ENCODE measurements around the gene HMBS.

Gene HMBS

DNA sequence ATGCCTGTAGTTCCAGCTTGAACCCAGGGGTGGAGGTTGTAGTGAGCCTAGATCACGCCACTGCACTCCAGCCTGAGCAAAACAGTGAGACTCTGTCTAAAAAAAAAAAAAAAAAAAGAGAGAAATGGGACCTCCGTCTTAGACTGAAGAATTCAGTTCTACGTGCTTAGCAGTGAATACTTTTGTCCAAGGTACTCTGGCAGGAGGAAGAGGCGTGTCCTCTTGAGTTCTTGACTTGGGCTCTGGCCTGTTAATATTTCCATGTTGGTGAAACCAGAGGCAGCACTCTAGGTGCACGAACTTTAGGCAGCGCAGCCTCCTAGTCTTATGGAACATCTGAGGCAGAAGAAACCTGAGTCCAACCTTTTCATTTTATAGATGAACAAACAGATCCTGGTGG lies 2.4 kb downstream of the HMBS start:
- H3K9me3 Mint-ChIP-seq: no peaks in the 10 kb centered on the region
- no peak overlapping the region for H3K27ac Mint-ChIP-seq
- DNase-seq: no peak
- H3K4me1 Mint-ChIP-seq (ENCODE audit: low read depth in 2 of 2): peaks cover 12 to 14% of the 10 kb centered on the region in 2 donors
- H3K4me3 Mint-ChIP-seq: no peak overlapping the region
- no peaks in the 10 kb centered on the region for H3K27me3 Mint-ChIP-seq
- H3K36me3 Mint-ChIP-seq (ENCODE audit: insufficient read depth): peaks cover 19% of the 10 kb centered on the region
- no peak for ATAC-seq (replicated peaks)

DNA sequence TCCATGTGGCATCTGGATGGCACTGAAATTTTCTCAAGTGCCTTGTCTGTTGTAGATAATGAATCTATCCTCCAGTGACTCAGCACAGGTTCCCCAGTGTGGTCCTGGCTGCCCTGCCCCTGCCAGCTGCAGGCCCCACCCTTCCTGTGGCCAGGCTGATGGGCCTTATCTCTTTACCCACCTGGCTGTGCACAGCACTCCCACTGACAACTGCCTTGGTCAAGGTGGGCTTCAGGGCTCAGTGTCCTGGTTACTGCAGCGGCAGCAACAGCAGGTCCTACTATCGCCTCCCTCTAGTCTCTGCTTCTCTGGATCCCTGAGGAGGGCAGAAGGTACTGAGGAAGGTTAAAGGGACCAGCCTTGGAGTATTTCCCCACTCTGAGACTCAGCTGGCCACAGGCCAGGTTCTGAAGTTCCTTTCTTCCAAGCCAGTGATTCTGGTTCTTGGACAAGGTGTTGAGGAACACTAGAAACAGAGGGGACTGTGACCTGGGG lies 3.1 kb downstream of the HMBS start:
- Mint-ChIP-seq H3K4me3 (no peak overlapping the region), H3K9me3 (no peaks in the 10 kb centered on the region), H3K4me1 (ENCODE audit: low read depth in 2 of 2) (peaks cover 18 to 21% of the 10 kb centered on the region in 2 donors), H3K36me3 (ENCODE audit: insufficient read depth) (peaks cover 25% of the 10 kb centered on the region), H3K27ac (peak overlapping the region in 1 of 2 donors; percentile 41), H3K27me3 (no peaks in the 10 kb centered on the region)
- ATAC-seq (replicated peaks) (no peak), DNase-seq (no peak)

DNA sequence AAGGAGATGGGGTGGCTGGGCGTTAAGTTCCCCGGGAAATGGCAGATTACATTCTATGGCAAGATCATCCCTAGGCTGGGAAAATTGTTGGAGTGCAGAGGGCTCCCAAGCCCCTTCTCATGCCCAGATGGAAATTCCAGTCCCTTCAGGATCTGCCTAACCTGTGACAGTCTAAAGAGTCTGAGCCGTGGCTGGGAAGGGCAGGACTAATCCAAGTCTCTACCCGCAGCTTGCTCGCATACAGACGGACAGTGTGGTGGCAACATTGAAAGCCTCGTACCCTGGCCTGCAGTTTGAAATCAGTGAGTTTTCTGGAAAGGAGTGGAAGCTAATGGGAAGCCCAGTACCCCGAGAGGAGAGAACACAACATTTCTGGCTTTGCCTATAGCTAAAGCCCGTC lies 3.7 kb downstream of the HMBS start:
- Mint-ChIP-seq H3K4me3 (no peak overlapping the region), H3K4me1 (ENCODE audit: low read depth in 2 of 2) (peaks cover 23 to 26% of the 10 kb centered on the region in 2 donors), H3K36me3 (ENCODE audit: insufficient read depth) (peaks cover 25% of the 10 kb centered on the region), H3K27me3 (no peaks in the 10 kb centered on the region), H3K27ac (no peak overlapping the region), H3K9me3 (no peaks in the 10 kb centered on the region)
- no peak for DNase-seq
- no peak for ATAC-seq (replicated peaks)

- Mint-ChIP-seq H3K27me3 (no peaks in the 10 kb centered on the region), H3K36me3 (ENCODE audit: insufficient read depth) (peaks cover 34% of the 10 kb centered on the region), H3K4me3 (no peak overlapping the region), H3K9me3 (no peaks in the 10 kb centered on the region), H3K4me1 (ENCODE audit: low read depth in 2 of 2) (peaks cover 29 to 33% of the 10 kb centered on the region in 2 donors), H3K27ac (no peak overlapping the region)
- DNase-seq (no peak), ATAC-seq (replicated peaks) (no peak)
These were observed 4.6 kb downstream of the HMBS start for GRCh38 chr11:119089319-119089718.

GRCh38 chr11:119091178-119091577 lies 6.5 kb downstream of the HMBS start:
- no peak overlapping the region for H3K27ac Mint-ChIP-seq
- ATAC-seq (replicated peaks): no peak
- H3K4me3 Mint-ChIP-seq: no peak overlapping the region
- no peak for DNase-seq
- H3K4me1 Mint-ChIP-seq (ENCODE audit: low read depth in 2 of 2): peaks cover 31 to 39% of the 10 kb centered on the region in 2 donors
- H3K27me3 Mint-ChIP-seq: no peaks in the 10 kb centered on the region
- no peaks in the 10 kb centered on the region for H3K9me3 Mint-ChIP-seq
- H3K36me3 Mint-ChIP-seq (ENCODE audit: insufficient read depth): peaks cover 42% of the 10 kb centered on the region

DNA sequence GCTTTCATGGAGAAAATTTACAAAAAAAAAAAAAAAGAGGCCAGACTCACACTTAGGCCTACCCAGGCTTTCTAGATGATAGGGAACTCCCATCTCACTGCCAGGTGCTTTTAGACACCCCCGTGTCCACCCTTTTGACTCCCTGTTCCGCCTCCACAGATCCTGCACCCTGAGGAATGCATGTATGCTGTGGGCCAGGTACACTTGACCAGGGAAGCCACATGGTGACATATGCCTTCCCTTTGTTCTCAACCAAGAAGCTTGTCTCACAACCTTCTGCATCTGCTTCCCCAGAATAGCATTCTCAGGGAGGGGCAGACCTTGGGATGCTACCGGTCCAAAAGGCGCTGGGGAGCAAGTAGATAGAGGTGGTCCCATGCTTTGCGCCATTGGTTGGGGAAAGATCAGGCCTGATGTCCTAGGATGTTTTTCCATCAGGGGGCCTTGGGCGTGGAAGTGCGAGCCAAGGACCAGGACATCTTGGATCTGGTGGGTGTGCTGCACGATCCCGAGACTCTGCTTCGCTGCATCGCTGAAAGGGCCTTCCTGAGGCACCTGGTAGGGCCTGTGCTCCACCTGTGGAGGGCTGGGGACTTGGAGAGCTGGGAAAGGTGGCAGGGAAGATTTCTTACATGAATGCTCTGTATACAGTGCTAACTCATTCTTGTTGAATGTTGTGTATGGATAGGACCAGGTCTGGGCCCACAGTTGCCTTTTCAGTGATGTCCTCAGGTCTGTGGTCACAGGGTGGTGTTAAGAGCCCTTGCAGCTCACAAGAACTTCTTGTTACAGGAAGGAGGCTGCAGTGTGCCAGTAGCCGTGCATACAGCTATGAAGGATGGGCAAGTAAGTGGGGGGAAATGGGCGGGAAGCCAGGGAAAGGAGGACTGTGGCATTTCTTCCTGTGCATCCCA lies 7.5 kb downstream of the HMBS start:
- Mint-ChIP-seq H3K27me3 (no peaks in the 10 kb centered on the region), H3K4me3 (peak overlapping the region in 1 of 2 donors; percentile 44), H3K4me1 (ENCODE audit: low read depth in 2 of 2) (peaks cover 31 to 41% of the 10 kb centered on the region in 2 donors), H3K36me3 (ENCODE audit: insufficient read depth) (peaks cover 43% of the 10 kb centered on the region), H3K9me3 (no peaks in the 10 kb centered on the region), H3K27ac (peak overlapping the region in 1 of 2 donors; percentile 35)
- no peak for DNase-seq
- no peak for ATAC-seq (replicated peaks)

GRCh38 chr11:119092880-119093842 lies 8.5 kb downstream of the HMBS start:
- no peak for DNase-seq
- peaks cover 28 to 37% of the 10 kb centered on the region in 2 donors for H3K4me1 Mint-ChIP-seq (ENCODE audit: low read depth in 2 of 2)
- H3K36me3 Mint-ChIP-seq (ENCODE audit: insufficient read depth): peaks cover 43% of the 10 kb centered on the region

DNA sequence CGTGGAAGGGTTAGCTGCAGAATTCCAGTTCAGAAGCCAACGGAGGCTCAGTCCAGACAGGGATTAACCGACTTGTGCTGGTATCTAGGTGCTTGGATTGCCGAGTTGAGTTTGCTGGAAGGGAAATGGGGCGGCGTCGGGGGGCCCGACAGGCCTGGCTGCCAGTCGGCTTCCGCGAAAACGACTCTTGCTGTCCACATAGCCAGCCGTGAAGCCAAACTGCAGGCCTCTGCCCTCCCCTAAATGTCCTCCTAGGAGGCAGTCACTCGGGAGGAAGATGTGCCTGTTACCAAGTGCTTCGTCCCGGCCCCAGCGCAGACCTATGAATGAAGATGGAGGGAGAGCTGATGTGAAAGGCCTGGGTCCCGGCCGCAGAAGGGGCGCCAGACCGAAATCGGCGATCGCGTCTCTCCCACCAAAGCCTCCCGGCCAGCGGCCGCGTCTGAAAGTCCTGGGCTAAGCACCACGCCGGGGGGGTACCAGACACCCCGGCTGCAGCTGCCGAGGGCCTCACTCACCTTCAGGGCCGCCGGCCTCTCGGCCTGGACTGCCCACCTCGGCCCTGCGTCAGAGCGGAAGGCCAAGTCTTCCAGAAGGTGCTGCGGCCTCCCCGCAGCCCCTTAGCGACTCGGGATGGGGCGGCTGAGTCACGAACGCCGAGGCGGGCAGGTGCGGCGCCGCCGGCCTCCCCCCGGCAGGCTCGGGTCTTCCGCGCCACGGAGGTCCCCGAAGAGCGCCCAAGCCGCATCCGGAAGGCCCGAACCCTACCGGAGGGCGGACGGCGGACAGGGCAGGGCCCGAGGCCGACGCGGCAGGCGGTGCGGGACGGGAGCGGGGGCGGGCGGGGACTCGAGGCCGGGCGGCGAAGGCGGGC lies 9.5 kb downstream of the HMBS start:
- DNase-seq (peak in 2 of 3 experiments; percentile 33 to 35), ATAC-seq (replicated peaks) (peak; percentile 11)
- Mint-ChIP-seq H3K4me1 (ENCODE audit: low read depth in 2 of 2) (peaks cover 30 to 42% of the 10 kb centered on the region in 2 donors), H3K27ac (peak overlapping the region; percentile 95 to 97), H3K36me3 (ENCODE audit: insufficient read depth) (peaks cover 51% of the 10 kb centered on the region), H3K27me3 (no peaks in the 10 kb centered on the region), H3K4me3 (peak overlapping the region; percentile 91 to 95), H3K9me3 (no peaks in the 10 kb centered on the region)

More at GRCh38 chr11:119092880-119093842, 8.5 kb downstream of the HMBS start:
- H3K4me3 Mint-ChIP-seq: peak overlapping the region; percentile 91 to 95
- H3K9me3 Mint-ChIP-seq: no peaks in the 10 kb centered on the region
- ATAC-seq (replicated peaks): no peak
- H3K27me3 Mint-ChIP-seq: no peaks in the 10 kb centered on the region
- peak overlapping the region; percentile 95 to 97 for H3K27ac Mint-ChIP-seq

- ATAC-seq (replicated peaks): peak; percentile 36
- H3K9me3 Mint-ChIP-seq: no peaks in the 10 kb centered on the region
- H3K27me3 Mint-ChIP-seq: no peaks in the 10 kb centered on the region
- peaks cover 30 to 43% of the 10 kb centered on the region in 2 donors for H3K4me1 Mint-ChIP-seq (ENCODE audit: low read depth in 2 of 2)
- H3K4me3 Mint-ChIP-seq: peak overlapping the region; percentile 91 to 95
- peak in 1 of 3 experiments; percentile 52 for DNase-seq
- H3K36me3 Mint-ChIP-seq (ENCODE audit: insufficient read depth): peaks cover 52% of the 10 kb centered on the region
- peak overlapping the region; percentile 95 to 97 for H3K27ac Mint-ChIP-seq
These were observed 10.1 kb downstream of the HMBS start for GRCh38 chr11:119094816-119095065.

DNA sequence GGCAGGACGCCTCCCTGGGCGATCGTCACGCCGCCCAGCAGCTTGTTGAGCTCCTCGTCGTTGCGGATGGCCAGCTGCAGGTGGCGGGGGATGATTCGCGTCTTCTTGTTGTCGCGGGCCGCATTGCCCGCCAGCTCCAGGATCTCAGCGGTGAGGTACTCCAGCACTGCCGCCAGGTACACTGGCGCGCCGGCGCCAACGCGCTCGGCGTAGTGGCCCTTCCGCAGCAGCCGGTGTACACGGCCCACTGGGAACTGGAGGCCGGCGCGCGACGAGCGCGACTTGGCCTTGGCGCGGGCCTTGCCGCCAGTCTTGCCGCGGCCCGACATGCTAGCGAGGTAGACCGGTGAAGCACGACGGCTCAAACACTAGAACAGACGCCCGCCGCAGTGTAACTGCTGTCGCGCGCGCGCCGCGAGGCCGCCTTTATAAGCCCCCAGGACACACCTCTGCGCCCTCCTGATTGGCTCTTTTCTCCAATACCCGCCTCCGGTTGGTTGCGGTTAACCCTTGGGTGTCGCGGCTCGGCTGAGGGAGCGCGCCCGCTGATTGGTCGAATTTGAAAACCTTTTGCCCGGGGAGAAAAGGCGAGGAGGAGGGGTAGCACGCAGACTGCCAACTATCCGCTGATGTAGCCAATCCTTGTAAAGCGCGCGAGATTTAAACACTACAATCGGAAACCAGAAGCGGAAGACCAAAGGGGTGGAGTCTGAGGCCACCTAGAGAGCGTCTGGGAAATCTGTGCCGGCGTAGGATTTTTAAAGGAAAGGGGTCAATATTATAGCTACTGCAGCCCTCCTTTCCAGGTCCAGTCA lies 10.6 kb downstream of the HMBS start:
- H3K4me3 Mint-ChIP-seq: peak overlapping the region; percentile 91 to 95
- H3K4me1 Mint-ChIP-seq (ENCODE audit: low read depth in 2 of 2): peaks cover 33 to 49% of the 10 kb centered on the region in 2 donors
- peak overlapping the region; percentile 95 to 97 for H3K27ac Mint-ChIP-seq
- peaks cover 52% of the 10 kb centered on the region for H3K36me3 Mint-ChIP-seq (ENCODE audit: insufficient read depth)
- ATAC-seq (replicated peaks) (peak; percentile 85), DNase-seq (peak; percentile 99)
- no peaks in the 10 kb centered on the region for H3K9me3 Mint-ChIP-seq
- H3K27me3 Mint-ChIP-seq: no peaks in the 10 kb centered on the region

DNA sequence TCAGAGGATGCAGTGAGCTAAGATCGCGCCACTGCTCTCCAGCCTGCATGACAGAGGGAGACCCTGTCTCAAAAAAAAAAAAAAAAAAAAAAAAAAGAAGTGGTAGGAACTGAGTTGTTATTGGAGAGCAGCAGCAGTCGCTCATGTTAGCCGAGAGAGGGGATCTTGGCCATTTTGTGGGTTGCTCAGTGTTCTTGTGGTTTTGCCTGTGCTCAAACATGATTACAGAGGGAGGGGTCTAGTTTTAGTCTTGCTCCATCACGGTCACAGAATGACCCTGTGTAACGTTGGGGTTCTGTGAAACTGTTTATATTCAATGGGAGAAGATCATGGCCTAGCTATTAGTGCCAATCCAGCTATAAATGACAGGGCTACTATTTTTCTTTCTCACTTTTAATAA lies 15.0 kb downstream of the HMBS start:
- H3K4me3 Mint-ChIP-seq: peak overlapping the region in 1 of 2 donors; percentile 90
- no peaks in the 10 kb centered on the region for H3K27me3 Mint-ChIP-seq
- no peak overlapping the region for H3K27ac Mint-ChIP-seq
- no peak for DNase-seq
- no peak for ATAC-seq (replicated peaks)
- H3K9me3 Mint-ChIP-seq: no peaks in the 10 kb centered on the region
- H3K4me1 Mint-ChIP-seq (ENCODE audit: low read depth in 2 of 2): peaks cover 27 to 37% of the 10 kb centered on the region in 2 donors
- H3K36me3 Mint-ChIP-seq (ENCODE audit: insufficient read depth): peaks cover 35% of the 10 kb centered on the region

Measured in effector memory CD8-positive, alpha-beta T cell (primary cell).